GM12891 (cell line): Measurements from ENCODE around the gene SCAPER.

Experiments used
- PAX5 ChIP-seq: IDR thresholded peaks from 2 replicates; pipeline ENCODE4 v1.6.1; 2011; ENCODE audit warnings: low read length, moderate library complexity, mild to moderate bottlenecking; ENCODE audit not compliant: insufficient read depth, severe bottlenecking
- POLR2A ChIP-seq: IDR thresholded peaks from 2 replicates; pipeline ENCODE4 v1.6.1; 2011; ENCODE audit warnings: low read depth, low read length, control low read depth
- POLR2AphosphoS5 ChIP-seq: IDR thresholded peaks from 2 replicates; pipeline ENCODE4 v1.6.1; 2011; ENCODE audit warnings: low read depth, low read length, control low read depth
- POU2F2 ChIP-seq: IDR thresholded peaks from 2 replicates; pipeline ENCODE4 v1.6.1; 2011; ENCODE audit warnings: low read depth, mild to moderate bottlenecking, control low read depth, low read length, moderate library complexity
- SPI1 ChIP-seq: IDR thresholded peaks from 2 replicates; pipeline ENCODE4 v1.6.1; 2011; ENCODE audit warnings: low read depth, low read length, control low read depth
- TAF1 ChIP-seq: IDR thresholded peaks from 2 replicates; pipeline ENCODE4 v1.6.1; 2011; ENCODE audit warnings: low read depth, low read length, control low read depth

- TF ChIP-seq POLR2A (no peak), POLR2AphosphoS5 (no peak), TAF1 (no peak), SPI1 (peak; percentile 53; the same call in 1 of the 2 replicates), PAX5 (no peak), POU2F2 (no peak)
Measured at GRCh38 chr15:76843269-76843668, 61.9 kb downstream of the SCAPER start.
